Measurements from ENCODE around the gene PALM. TPM values are rescaled to one million over a fixed set of nuclear protein-coding genes. Genes with fewer than 3 reads are reported as not detected.

PALM gene
- total RNA-seq, 1 experiment from 2014 or later: 22.1 TPM

DNA sequence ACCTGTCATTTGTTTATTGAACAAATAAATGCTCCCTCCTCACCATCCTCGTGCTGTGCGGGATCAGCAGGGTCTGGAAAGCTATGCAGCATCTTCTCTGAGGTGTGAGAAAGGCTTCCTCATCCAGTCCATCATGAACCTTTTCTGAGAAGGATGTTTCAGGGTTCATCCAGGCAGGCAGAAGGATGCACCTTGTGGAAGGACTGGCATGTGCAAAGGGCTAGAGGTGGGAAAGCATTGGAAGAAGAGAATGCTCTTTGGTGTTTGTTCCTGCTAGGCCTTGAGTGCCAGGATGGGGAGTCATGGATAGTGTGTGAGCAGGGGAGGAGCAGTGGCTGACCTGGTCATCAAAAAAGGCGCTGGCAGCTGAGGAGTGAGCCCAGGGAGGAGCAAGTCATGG, 6.6 kb downstream of the PALM start:
- TF ChIP-seq GTF2I (CRISPR knock-in tag; conservative IDR thresholded peaks at IDR 0.05) (0 out of 2 replicates have a peak, but pooled peaks have one; percentile 17), ZNF232 (CRISPR knock-in tag; IDR thresholded peaks at IDR 0.05) (no peak)
- CTCF ChIA-PET: interaction anchor here (0.5 to 0.8 kb wide), 2 partner anchors 54 to 116 kb away, joined by 3 read pairs; no protein-coding TSS in a partner anchor
- peaks cover 19% of the 10 kb centered on the region for H3K4me1 Mint-ChIP-seq
- peaks cover 9% of the 10 kb centered on the region for H3K9me3 Mint-ChIP-seq
- H3K4me3 Mint-ChIP-seq: no peak overlapping the region
- DNase-seq (ENCODE audit: low spot score) (no peak), ATAC-seq (no peak)
- H3K27me3 Mint-ChIP-seq (ENCODE audit: low read depth): peaks cover 4% of the 10 kb centered on the region; the same call in 1 of the 2 replicates
- POLR2A ChIA-PET: no interaction called here
- no peak overlapping the region for H3K27ac Mint-ChIP-seq
- 0 out of 2 replicates have a peak, but pooled peaks cover 4% of the 10 kb centered on the region for H3K36me3 Mint-ChIP-seq

DNA sequence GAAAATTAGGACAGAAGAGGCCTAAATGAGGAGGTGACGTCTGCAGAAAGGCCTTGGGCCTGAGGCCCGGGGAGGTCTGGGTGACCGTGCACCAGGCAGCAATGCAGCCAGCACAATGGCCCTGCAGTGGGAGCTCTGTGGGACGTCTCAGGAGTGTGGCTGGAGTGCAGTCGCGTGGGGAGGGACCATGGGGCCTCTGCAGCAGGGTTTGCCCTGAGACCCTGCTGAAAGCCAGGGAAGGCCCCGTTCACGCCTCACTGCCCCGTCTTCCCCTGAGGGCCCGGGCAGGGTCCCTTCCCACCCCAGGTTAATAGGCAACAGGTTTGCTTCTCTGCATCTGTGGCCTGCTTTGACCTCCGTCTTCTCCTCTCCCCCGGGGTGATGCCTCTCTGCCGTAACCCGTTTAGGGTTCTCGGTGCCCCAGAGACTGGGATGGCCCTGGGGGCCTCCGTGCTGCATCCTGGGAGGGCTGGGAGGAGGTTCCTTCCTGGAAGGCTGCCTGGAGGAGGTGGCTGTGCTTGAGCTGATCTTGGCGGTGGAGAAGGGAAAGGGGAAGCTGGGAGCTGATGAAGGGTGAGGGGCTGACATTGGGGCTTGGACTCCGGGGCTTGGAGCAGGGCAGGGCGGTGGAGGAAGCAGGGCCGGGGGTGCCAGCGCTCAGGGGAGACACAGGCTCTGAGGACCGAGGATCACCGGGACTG, 9.7 kb downstream of the PALM start:
- TF ChIP-seq, protein P1, sequence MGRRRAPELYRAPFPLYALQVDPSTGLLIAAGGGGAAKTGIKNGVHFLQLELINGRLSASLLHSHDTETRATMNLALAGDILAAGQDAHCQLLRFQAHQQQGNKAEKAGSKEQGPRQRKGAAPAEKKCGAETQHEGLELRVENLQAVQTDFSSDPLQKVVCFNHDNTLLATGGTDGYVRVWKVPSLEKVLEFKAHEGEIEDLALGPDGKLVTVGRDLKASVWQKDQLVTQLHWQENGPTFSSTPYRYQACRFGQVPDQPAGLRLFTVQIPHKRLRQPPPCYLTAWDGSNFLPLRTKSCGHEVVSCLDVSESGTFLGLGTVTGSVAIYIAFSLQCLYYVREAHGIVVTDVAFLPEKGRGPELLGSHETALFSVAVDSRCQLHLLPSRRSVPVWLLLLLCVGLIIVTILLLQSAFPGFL (CRISPR knock-in tag; IDR thresholded peaks at IDR 0.05; ENCODE audit: borderline replicate concordance): no peak
- TF ChIP-seq FOXP1 (CRISPR knock-in tag; IDR thresholded peaks at IDR 0.05; ENCODE audit: borderline replicate concordance) (no peak), ZNF317 (CRISPR knock-in tag; IDR thresholded peaks at IDR 0.05; ENCODE audit: borderline replicate concordance, low read depth) (no peak), SP1 (CRISPR knock-in tag; conservative IDR thresholded peaks at IDR 0.05) (no peak)
- Mint-ChIP-seq H3K27ac (peak overlapping the region; percentile 30; the same call in 1 of the 2 replicates), H3K9me3 (peaks cover 9% of the 10 kb centered on the region), H3K4me1 (peaks cover 9% of the 10 kb centered on the region), H3K4me3 (no peak overlapping the region), H3K36me3 (0 out of 2 replicates have a peak, but pooled peaks cover 4% of the 10 kb centered on the region), H3K27me3 (ENCODE audit: low read depth) (no peaks in the 10 kb centered on the region; the same call in 1 of the 2 replicates)
- peak; percentile 38 for ATAC-seq
- CTCF ChIA-PET: interaction anchor here (0.8 to 2.5 kb wide), 7 partner anchors 10 to 48 kb away, joined by 3 to 9 read pairs (median 3); partner anchors contain the start of gene PALM
- POLR2A ChIA-PET: interaction anchor here (1.3 kb wide), 1 partner anchor 38 kb away, joined by 4 read pairs; no protein-coding TSS in a partner anchor
- DNase-seq (ENCODE audit: low spot score): no peak

DNA sequence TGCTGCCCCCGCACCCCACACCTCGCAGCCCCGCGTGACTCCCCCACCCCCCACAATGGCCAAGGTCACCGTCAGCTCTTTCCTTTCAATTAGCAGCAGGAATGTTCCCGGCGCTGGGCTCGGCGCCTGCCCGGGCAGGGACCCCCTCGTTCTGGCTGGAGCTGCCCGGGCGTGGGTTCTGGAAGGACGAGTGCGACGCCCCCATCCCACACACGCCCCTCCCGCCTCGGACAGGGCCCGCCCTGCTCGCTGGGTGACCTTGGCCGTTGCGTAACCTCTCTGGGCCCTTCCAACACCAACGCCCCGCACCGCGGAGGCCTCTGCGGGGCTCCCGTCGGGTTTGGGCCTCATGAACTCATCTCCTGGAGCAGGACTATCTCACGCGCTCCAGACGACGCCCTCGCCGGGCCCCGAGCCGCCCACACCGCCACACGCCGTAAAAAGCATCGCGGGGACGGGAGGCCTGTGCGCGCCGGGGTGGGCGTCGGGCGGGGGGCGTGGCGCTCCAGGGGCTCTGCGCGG, 10.3 kb downstream of the PALM start:
- Mint-ChIP-seq H3K9me3 (peaks cover 9% of the 10 kb centered on the region), H3K27ac (no peak overlapping the region), H3K27me3 (ENCODE audit: low read depth) (no peaks in the 10 kb centered on the region; the same call in 1 of the 2 replicates), H3K4me1 (peaks cover 9% of the 10 kb centered on the region), H3K4me3 (no peak overlapping the region), H3K36me3 (0 out of 2 replicates have a peak, but pooled peaks cover 4% of the 10 kb centered on the region)
- POLR2A ChIA-PET: interaction anchor here (0.6 to 1.3 kb wide), 2 partner anchors 38 to 135 kb away, joined by 3 to 4 read pairs; no protein-coding TSS in a partner anchor
- ATAC-seq: peak; percentile 29
- CTCF ChIA-PET: interaction anchor here (0.9 to 2.5 kb wide), 5 partner anchors 11 to 48 kb away, joined by 3 to 9 read pairs (median 5); partner anchors contain the start of gene PALM
- TF ChIP-seq, protein P2, sequence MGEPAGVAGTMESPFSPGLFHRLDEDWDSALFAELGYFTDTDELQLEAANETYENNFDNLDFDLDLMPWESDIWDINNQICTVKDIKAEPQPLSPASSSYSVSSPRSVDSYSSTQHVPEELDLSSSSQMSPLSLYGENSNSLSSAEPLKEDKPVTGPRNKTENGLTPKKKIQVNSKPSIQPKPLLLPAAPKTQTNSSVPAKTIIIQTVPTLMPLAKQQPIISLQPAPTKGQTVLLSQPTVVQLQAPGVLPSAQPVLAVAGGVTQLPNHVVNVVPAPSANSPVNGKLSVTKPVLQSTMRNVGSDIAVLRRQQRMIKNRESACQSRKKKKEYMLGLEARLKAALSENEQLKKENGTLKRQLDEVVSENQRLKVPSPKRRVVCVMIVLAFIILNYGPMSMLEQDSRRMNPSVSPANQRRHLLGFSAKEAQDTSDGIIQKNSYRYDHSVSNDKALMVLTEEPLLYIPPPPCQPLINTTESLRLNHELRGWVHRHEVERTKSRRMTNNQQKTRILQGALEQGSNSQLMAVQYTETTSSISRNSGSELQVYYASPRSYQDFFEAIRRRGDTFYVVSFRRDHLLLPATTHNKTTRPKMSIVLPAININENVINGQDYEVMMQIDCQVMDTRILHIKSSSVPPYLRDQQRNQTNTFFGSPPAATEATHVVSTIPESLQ (CRISPR knock-in tag; IDR thresholded peaks at IDR 0.05): no peak
- TF ChIP-seq, protein P3, sequence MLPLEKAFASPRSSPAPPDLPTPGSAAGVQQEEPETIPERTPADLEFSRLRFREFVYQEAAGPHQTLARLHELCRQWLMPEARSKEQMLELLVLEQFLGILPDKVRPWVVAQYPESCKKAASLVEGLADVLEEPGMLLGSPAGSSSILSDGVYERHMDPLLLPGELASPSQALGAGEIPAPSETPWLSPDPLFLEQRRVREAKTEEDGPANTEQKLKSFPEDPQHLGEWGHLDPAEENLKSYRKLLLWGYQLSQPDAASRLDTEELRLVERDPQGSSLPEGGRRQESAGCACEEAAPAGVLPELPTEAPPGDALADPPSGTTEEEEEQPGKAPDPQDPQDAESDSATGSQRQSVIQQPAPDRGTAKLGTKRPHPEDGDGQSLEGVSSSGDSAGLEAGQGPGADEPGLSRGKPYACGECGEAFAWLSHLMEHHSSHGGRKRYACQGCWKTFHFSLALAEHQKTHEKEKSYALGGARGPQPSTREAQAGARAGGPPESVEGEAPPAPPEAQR (CRISPR knock-in tag; IDR thresholded peaks at IDR 0.05): no peak
- TF ChIP-seq ZNF423 (CRISPR knock-in tag; IDR thresholded peaks at IDR 0.05) (no peak), NR2C2 (CRISPR knock-in tag; IDR thresholded peaks at IDR 0.05) (no peak), CREM (CRISPR knock-in tag; IDR thresholded peaks at IDR 0.05) (no peak), TEAD1 (CRISPR knock-in tag; IDR thresholded peaks at IDR 0.05) (no peak), FOXP1 (CRISPR knock-in tag; IDR thresholded peaks at IDR 0.05; ENCODE audit: borderline replicate concordance) (no peak), NFATC4 (CRISPR knock-in tag; IDR thresholded peaks at IDR 0.05) (no peak), JUN (CRISPR knock-in tag; IDR thresholded peaks at IDR 0.05) (no peak), ATF1 (CRISPR knock-in tag; IDR thresholded peaks at IDR 0.05) (no peak), HMGA2 (CRISPR knock-in tag; IDR thresholded peaks at IDR 0.05) (no peak), ESRRA (CRISPR knock-in tag; IDR thresholded peaks at IDR 0.05; ENCODE audit: borderline replicate concordance) (no peak), GABPB1 (CRISPR knock-in tag; IDR thresholded peaks at IDR 0.05) (no peak), ZNF219 (CRISPR knock-in tag; IDR thresholded peaks at IDR 0.05; ENCODE audit: borderline replicate concordance) (no peak), MYBL2 (CRISPR knock-in tag; IDR thresholded peaks at IDR 0.05) (no peak), CREB1 (CRISPR knock-in tag; IDR thresholded peaks at IDR 0.05) (no peak)
- TF ChIP-seq, protein P4, sequence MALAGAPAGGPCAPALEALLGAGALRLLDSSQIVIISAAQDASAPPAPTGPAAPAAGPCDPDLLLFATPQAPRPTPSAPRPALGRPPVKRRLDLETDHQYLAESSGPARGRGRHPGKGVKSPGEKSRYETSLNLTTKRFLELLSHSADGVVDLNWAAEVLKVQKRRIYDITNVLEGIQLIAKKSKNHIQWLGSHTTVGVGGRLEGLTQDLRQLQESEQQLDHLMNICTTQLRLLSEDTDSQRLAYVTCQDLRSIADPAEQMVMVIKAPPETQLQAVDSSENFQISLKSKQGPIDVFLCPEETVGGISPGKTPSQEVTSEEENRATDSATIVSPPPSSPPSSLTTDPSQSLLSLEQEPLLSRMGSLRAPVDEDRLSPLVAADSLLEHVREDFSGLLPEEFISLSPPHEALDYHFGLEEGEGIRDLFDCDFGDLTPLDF (CRISPR knock-in tag; IDR thresholded peaks at IDR 0.05): no peak
- DNase-seq (ENCODE audit: low spot score): peak; percentile 42

Data from WTC11 (cell line).